Gastrocnemius medialis (tissue), 4 donors: Measurements from ENCODE around the gene PRKCA.

Experiments
- POLR2A ChIP-seq, 2 donors: fragments of 450-650 bp; IDR thresholded peaks; one replicate each; pipeline ENCODE4 v1.6.1; 2017; ENCODE audit warnings: antibody characterized with exemption in 2 of 2, mild to moderate bottlenecking in 2 of 2, moderate library complexity in 2 of 2
- TF ChIP-seq, protein P1 (sequence below), 5 experiments: fragments of 450-650 bp in 3 of 5; fragments of 200-600 bp in 2 of 5; sonication (generic) in 2 of 5; IDR thresholded peaks in 4 of 5; conservative IDR thresholded peaks in 1 of 5; 1 replicate in 4 of 5; 2 replicates in 1 of 5; pipeline ENCODE4 v1.5.1; 2016 to 2019; ENCODE audit warnings: antibody characterized with exemption in 5 of 5, mild to moderate bottlenecking in 3 of 5, moderate library complexity in 3 of 5

GRCh38 chr17:66678827-66679226, 376.4 kb downstream of the PRKCA start:
- TF ChIP-seq, protein P1, sequence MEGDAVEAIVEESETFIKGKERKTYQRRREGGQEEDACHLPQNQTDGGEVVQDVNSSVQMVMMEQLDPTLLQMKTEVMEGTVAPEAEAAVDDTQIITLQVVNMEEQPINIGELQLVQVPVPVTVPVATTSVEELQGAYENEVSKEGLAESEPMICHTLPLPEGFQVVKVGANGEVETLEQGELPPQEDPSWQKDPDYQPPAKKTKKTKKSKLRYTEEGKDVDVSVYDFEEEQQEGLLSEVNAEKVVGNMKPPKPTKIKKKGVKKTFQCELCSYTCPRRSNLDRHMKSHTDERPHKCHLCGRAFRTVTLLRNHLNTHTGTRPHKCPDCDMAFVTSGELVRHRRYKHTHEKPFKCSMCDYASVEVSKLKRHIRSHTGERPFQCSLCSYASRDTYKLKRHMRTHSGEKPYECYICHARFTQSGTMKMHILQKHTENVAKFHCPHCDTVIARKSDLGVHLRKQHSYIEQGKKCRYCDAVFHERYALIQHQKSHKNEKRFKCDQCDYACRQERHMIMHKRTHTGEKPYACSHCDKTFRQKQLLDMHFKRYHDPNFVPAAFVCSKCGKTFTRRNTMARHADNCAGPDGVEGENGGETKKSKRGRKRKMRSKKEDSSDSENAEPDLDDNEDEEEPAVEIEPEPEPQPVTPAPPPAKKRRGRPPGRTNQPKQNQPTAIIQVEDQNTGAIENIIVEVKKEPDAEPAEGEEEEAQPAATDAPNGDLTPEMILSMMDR (IDR thresholded peaks at IDR 0.05 in 4 of 5, conservative IDR thresholded peaks at IDR 0.05 in 1 of 5), result no peak
- no peak for TF ChIP-seq POLR2A (IDR thresholded peaks at IDR 0.05)
